ENCODE measurements around the gene NRCAM. TPM values are rescaled to one million over a fixed set of nuclear protein-coding genes. Genes with fewer than 3 reads are reported as not detected.

NRCAM gene
- total RNA-seq, 4 donors from 2014 or later = 1.3 to 4.7 (median 2.2) TPM

DNA sequence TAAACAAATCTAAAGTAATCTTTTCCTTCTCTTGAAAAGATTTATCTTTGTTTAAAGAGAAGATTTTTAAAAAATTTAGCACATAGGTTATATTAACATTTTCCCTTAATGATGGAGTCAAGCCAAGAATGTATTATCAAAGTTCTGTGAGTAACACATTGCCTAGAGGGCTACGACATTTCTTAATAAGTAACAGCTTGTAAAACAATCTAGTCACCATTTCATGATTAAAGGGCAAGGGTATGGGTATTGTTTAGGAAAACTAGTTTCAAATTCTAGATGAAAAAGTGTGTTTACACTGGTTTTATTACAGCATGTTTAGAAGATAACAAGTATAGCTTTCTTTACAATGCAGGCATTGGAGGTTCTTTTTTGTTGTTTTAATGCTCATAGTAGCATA is 297.5 kb downstream of the NRCAM start:
- no peaks in the 10 kb centered on the region for H3K36me3 ChIP-seq
- WGBS, 2 donors (ENCODE audit: low coverage in 1 of 2) = 38 to 88% methylated on average over 1 of the region's 1 CpG
- H3K4me1 ChIP-seq = no peaks in the 10 kb centered on the region
- H3K27me3 ChIP-seq = no peaks in the 10 kb centered on the region
- H3K9me3 ChIP-seq = no peaks in the 10 kb centered on the region
- H3K27ac ChIP-seq = no peak overlapping the region
- TF ChIP-seq POLR2AphosphoS5 (IDR thresholded peaks at IDR 0.05) = no peak
- TF ChIP-seq EP300 (IDR thresholded peaks at IDR 0.05) = no peak
- no peak for ATAC-seq
- no peak overlapping the region for H3K4me3 ChIP-seq

DNA sequence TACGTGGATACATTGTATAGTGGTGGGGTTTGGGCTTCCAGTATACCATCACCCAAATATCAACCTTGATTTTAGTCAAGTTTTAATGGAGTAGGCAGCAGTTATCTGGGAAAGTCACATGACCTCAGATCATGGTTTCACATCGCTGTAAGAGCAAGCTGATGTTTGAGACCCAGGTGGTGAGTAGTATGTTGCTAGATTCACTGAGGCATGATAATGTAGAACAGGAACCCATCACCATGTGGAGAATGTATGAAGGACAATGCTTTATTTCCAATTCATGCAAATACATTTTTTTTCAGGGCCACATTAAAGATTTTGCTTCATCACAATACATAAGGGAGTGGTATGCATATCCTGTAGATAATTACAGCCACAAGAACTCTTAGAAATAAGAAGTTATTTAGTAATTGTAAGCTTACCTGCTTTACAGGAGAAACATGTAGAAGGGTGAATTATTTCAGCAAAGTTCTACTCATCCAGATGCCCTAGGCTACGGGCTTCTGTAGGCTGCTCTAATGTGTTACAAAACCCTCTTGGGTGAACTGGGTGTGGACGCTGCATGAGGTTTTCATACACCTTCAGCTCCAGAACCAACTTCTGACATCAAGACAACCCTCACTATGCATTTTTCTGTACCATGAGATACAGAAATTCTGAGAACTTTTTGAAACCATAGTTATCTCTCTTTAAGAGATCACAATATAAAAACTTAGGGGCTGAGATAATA is 298.5 kb downstream of the NRCAM start:
- 82 to 100% methylated on average over 3 to 4 of the region's 4 CpGs for WGBS, 2 donors (ENCODE audit: low coverage in 1 of 2)
- TF ChIP-seq EP300 (IDR thresholded peaks at IDR 0.05) = no peak
- TF ChIP-seq, protein P1, sequence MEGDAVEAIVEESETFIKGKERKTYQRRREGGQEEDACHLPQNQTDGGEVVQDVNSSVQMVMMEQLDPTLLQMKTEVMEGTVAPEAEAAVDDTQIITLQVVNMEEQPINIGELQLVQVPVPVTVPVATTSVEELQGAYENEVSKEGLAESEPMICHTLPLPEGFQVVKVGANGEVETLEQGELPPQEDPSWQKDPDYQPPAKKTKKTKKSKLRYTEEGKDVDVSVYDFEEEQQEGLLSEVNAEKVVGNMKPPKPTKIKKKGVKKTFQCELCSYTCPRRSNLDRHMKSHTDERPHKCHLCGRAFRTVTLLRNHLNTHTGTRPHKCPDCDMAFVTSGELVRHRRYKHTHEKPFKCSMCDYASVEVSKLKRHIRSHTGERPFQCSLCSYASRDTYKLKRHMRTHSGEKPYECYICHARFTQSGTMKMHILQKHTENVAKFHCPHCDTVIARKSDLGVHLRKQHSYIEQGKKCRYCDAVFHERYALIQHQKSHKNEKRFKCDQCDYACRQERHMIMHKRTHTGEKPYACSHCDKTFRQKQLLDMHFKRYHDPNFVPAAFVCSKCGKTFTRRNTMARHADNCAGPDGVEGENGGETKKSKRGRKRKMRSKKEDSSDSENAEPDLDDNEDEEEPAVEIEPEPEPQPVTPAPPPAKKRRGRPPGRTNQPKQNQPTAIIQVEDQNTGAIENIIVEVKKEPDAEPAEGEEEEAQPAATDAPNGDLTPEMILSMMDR (IDR thresholded peaks at IDR 0.05) = no peak
- TF ChIP-seq POLR2A (IDR thresholded peaks at IDR 0.05) = no peak
- TF ChIP-seq POLR2AphosphoS5 (IDR thresholded peaks at IDR 0.05) = no peak

DNA sequence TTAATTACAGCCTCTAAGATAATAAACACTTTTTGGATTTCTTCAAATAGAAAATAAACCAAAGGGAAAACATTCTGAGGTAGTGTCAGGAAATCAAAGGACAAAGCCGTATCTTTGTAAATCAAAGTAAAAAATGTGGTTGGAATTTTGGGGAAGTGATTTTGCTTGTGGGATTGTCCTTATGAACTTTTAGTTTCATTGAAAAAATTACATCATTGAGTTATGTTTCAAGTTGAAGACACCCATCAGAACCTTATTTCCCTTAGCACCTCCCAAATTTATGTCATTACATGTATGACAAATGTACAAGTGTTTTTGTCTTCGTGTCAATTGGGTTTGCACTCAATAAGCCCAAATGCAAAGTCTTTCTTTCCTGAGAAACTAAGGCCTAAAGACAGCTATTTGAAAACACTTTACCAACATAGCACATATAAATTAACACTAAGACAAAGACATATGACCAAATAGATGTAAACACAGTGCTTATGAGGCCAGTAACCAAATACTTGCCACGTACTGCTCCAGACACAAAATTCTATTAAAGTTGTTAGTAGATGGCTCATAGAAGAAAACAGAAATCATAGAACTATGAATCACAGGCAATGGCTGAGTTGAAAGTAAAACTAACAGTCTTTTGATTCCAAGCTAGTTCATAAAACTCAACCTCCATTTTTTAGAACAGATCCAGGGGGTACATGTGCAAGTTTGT is 299.2 kb downstream of the NRCAM start:
- WGBS, 2 donors (ENCODE audit: low coverage in 1 of 2) = 65 to 74% methylated on average over 2 to 3 of the region's 3 CpGs
- no peaks in the 10 kb centered on the region for H3K4me1 ChIP-seq
- H3K27ac ChIP-seq = no peak overlapping the region
- H3K4me3 ChIP-seq = no peak overlapping the region
- H3K27me3 ChIP-seq = no peaks in the 10 kb centered on the region
- no peak for ATAC-seq
- no peaks in the 10 kb centered on the region for H3K9me3 ChIP-seq
- no peaks in the 10 kb centered on the region for H3K36me3 ChIP-seq
- no peak for TF ChIP-seq POLR2A (IDR thresholded peaks at IDR 0.05)
- TF ChIP-seq EP300 (IDR thresholded peaks at IDR 0.05) = no peak
- no peak for TF ChIP-seq POLR2AphosphoS5 (IDR thresholded peaks at IDR 0.05)
- TF ChIP-seq, protein P1 (IDR thresholded peaks at IDR 0.05) = no peak

More for the DNA sequence above, 298.5 kb downstream of the NRCAM start:
- Histone ChIP-seq H3K36me3 (no peaks in the 10 kb centered on the region), H3K4me1 (no peaks in the 10 kb centered on the region), H3K4me3 (no peak overlapping the region), H3K27ac (no peak overlapping the region), H3K27me3 (no peaks in the 10 kb centered on the region), H3K9me3 (no peaks in the 10 kb centered on the region)
- no peak for ATAC-seq

DNA sequence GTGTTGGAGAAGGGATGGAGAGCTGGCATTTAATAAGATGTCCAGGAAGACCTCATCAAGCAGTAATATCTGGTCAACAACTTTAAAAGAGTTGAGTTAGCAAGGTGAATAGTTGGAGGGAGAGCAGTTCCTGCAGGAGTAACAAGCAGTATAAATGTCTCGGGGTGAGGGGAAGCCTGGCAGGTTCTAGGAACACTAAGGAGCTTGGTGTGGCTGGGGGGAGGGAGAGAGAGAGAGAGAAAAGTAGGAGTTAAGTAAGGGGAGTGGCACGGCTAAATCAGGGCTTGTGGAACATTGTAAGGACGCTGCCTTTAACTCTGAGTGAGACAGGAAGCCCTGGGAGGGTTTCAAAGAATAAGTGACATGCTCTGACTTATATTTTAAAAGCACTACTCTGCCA is 304.0 kb downstream of the NRCAM start:
- Histone ChIP-seq H3K27me3 (no peaks in the 10 kb centered on the region), H3K4me1 (peaks cover 0 to 18% (median 0%) of the 10 kb centered on the region in 3 donors), H3K9me3 (no peaks in the 10 kb centered on the region), H3K4me3 (no peak overlapping the region), H3K36me3 (no peaks in the 10 kb centered on the region), H3K27ac (no peak overlapping the region)
- no peak for ATAC-seq
- TF ChIP-seq EP300 (IDR thresholded peaks at IDR 0.05) = no peak
- no peak for TF ChIP-seq POLR2A (IDR thresholded peaks at IDR 0.05)
- no peak for TF ChIP-seq POLR2AphosphoS5 (IDR thresholded peaks at IDR 0.05)
- TF ChIP-seq, protein P1 (IDR thresholded peaks at IDR 0.05) = no peak
- 38 to 58% methylated on average over 1 to 3 of the region's 3 CpGs for WGBS, 2 donors (ENCODE audit: low coverage in 1 of 2)

DNA sequence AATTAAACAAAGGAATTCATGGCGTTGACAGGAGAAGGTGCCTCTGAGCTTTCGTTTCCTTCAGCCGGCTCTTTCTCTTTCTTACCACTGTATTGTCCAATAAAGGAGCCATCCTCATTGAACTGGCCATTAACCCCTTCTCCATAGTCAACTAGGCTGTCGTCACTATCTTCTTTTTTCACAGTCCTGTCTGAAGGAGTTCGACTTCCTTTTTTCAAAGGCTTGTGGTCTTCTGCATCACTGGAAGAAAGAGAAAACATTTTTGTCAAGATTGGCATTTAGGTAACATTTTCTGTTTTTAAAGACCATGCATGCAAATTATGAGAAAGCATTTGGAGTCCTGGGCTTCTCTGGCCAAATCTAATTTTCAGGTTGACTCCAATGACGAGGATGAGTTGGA is 306.3 kb downstream of the NRCAM start:
- no peak for TF ChIP-seq POLR2A (IDR thresholded peaks at IDR 0.05)
- TF ChIP-seq, protein P1 (IDR thresholded peaks at IDR 0.05) = no peak
- TF ChIP-seq POLR2AphosphoS5 (IDR thresholded peaks at IDR 0.05) = no peak
- no peak for TF ChIP-seq EP300 (IDR thresholded peaks at IDR 0.05)
- Histone ChIP-seq H3K36me3 (no peaks in the 10 kb centered on the region), H3K4me3 (no peak overlapping the region), H3K27ac (peak overlapping the region in 3 of 4 donors; percentile 38 to 67 (median 52)), H3K27me3 (no peaks in the 10 kb centered on the region), H3K9me3 (no peaks in the 10 kb centered on the region), H3K4me1 (peaks cover 0 to 31% (median 3%) of the 10 kb centered on the region in 3 donors)
- no peak for ATAC-seq
- 12 to 55% methylated on average over 3 to 6 of the region's 6 CpGs for WGBS, 2 donors (ENCODE audit: low coverage in 1 of 2)

All from gastroesophageal sphincter (tissue), 4 donors.